Keratinocyte (primary cell): ENCODE results near the gene CD27. TPM values are rescaled to one million over a fixed set of nuclear protein-coding genes. Genes with fewer than 3 reads are reported as not detected.
"Not testable (repeated sequence)": the region's sequence is repeated elsewhere in the genome, so short reads cannot be mapped to it uniquely, and the experiment has no call there.

Experiments used
- DNase-seq: peaks from one replicate; pipeline ENCODE4 v3.0.0-alpha.2; 2011; ENCODE audit warnings: low read depth, missing footprints, low spot score
- FAIRE-seq: peaks from 2 replicates; lab custom pipeline; 2011; peaks lifted over from hg19 to GRCh38; lab: Jason Lieb, UNC
- H2AFZ ChIP-seq: 2 replicates; pipeline ENCODE4 v1.6.0; 2012; ENCODE audit warnings: low read length, control low read depth, inconsistent platforms; ENCODE audit not compliant: control insufficient read depth
- H3K27ac ChIP-seq: 2 replicates; pipeline ENCODE4 v1.5.1; 2011; ENCODE audit warnings: low read length; ENCODE audit not compliant: control insufficient read depth, insufficient read depth
- H3K27me3 ChIP-seq: 3 replicates; pipeline ENCODE4 v1.6.0; 2011; ENCODE audit warnings: low read length; ENCODE audit not compliant: control insufficient read depth, insufficient read depth; ENCODE audit errors: extremely low read depth
- H3K36me3 ChIP-seq, 2 experiments: 2 replicates in 1 of 2; 3 replicates in 1 of 2; pipeline ENCODE4 v1.5.1; 2011; ENCODE audit warnings: low read length in 2 of 2, mild to moderate bottlenecking in 1 of 2; ENCODE audit not compliant: control insufficient read depth in 2 of 2, insufficient read depth in 2 of 2; ENCODE audit errors: extremely low read depth in 1 of 2
- H3K4me1 ChIP-seq: 3 replicates; pipeline ENCODE4 v1.5.1; 2011; ENCODE audit warnings: low read length; ENCODE audit not compliant: control insufficient read depth, insufficient read depth; ENCODE audit errors: extremely low read depth
- H3K4me2 ChIP-seq: 3 replicates; pipeline ENCODE4 v1.6.0; 2011; ENCODE audit warnings: low read depth, low read length; ENCODE audit not compliant: control insufficient read depth, insufficient read depth; ENCODE audit errors: extremely low read depth
- H3K4me3 ChIP-seq, 3 experiments: fragments of 200-600 bp in 1 of 3; sonication (generic) in 1 of 3; 2 replicates in 2 of 3; 3 replicates in 1 of 3; pipeline ENCODE4 v1.5.1; 2011 to 2016; ENCODE audit warnings: low read length in 3 of 3, mild to moderate bottlenecking in 3 of 3, control low read depth in 2 of 3, inconsistent platforms in 1 of 3, low read depth in 1 of 3, mixed read lengths in 1 of 3, mixed run types in 1 of 3, moderate library complexity in 1 of 3; ENCODE audit not compliant: control insufficient read depth in 2 of 3, insufficient read depth in 2 of 3; ENCODE audit errors: extremely low read depth in 1 of 3
- H3K79me2 ChIP-seq: 2 replicates; pipeline ENCODE4 v1.6.0; 2012; ENCODE audit warnings: low read length; ENCODE audit not compliant: control insufficient read depth, insufficient read depth
- H3K9ac ChIP-seq: 3 replicates; pipeline ENCODE4 v1.6.0; 2011; ENCODE audit warnings: low read length; ENCODE audit not compliant: control insufficient read depth, insufficient read depth; ENCODE audit errors: extremely low read depth
- H3K9me1 ChIP-seq: 3 replicates; pipeline ENCODE4 v1.6.0; 2011; ENCODE audit warnings: low read length; ENCODE audit not compliant: control insufficient read depth, insufficient read depth; ENCODE audit errors: extremely low read depth
- H3K9me3 ChIP-seq: 2 replicates; pipeline ENCODE4 v1.5.1; 2012; ENCODE audit warnings: low read depth, low read length; ENCODE audit not compliant: control insufficient read depth
- H4K20me1 ChIP-seq: 3 replicates; pipeline ENCODE4 v1.6.0; 2011; ENCODE audit warnings: low read length; ENCODE audit not compliant: control insufficient read depth, insufficient read depth; ENCODE audit errors: extremely low read depth
- EZH2 ChIP-seq: IDR thresholded peaks from one replicate; pipeline ENCODE4 v1.6.1; 2012; ENCODE audit warnings: inconsistent platforms, mild to moderate bottlenecking, low read length, moderate library complexity
- dilution Hi-C: fragments of 300-500 bp; cut with MboI; formaldehyde crosslinking; loops from one replicate; pipeline ENCODE4 v1.7.0; 2020; ENCODE audit warnings: low sequenced_read_pairs; ENCODE audit not compliant: extremely low pct_ligation_motif_present
- polyA plus RNA-seq, 5 experiments: library from polyadenylated mRNA; depleted of rRNA in 3 of 5; stranded (reverse) in 3 of 5; stranded (forward) in 1 of 5; unstranded in 1 of 5; fragments of >200 nt; gene quantifications; 1 replicate in 1 of 5; 2 replicates in 3 of 5; 3 replicates in 1 of 5; pipeline versions ENCODE4 v1.2.1 to v1.2.3, GENCODE V29; 2011 to 2012; ENCODE audit warnings: missing spikeins in 2 of 5, low read depth in 1 of 5, low replicate concordance in 1 of 5
- TF ChIP-seq, protein P1 (sequence below), 3 experiments: IDR thresholded peaks in 1 of 3; conservative IDR thresholded peaks in 1 of 3; optimal IDR thresholded peaks in 1 of 3; 2 replicates in 2 of 3; 3 replicates in 1 of 3; pipeline versions ENCODE3 to v1.5.1; 2011; ENCODE audit warnings: low read length in 3 of 3, mild to moderate bottlenecking in 3 of 3, moderate library complexity in 2 of 3, control low read depth in 1 of 3, inconsistent platforms in 1 of 3; ENCODE audit not compliant: insufficient read depth in 2 of 3; ENCODE audit errors: extremely low read depth in 1 of 3

CD27 gene
- polyA plus RNA-seq, 1 donor (not counting 4 experiments of a cell fraction or from before 2014, with no cell fraction given): not detected

DNA sequence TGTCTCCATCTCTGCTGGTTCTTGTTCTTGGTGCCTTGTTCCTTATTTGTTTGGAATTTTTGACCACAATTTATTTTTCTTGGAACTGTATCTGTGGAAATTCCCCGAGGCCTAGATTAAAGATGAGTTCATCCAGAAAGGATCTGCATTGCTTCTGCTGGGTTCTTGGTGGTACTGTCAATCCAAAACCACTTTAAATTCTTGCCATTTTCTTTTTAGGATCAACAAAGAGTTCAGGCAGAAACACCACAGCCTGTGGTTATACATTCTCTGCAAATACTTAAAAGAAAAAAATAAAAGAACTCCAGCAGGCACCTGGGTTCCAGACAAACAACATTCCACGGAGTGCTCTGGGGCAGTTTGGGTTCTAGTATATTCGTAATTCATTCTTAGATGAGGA is 31.7 kb downstream of the CD27 start:
- no peaks in the 10 kb centered on the region for H3K9me1 ChIP-seq
- no peaks in the 10 kb centered on the region for H3K36me3 ChIP-seq
- H3K4me1 ChIP-seq: peaks cover 5% of the 10 kb centered on the region
- no peak for TF ChIP-seq EZH2
- TF ChIP-seq, protein P1, sequence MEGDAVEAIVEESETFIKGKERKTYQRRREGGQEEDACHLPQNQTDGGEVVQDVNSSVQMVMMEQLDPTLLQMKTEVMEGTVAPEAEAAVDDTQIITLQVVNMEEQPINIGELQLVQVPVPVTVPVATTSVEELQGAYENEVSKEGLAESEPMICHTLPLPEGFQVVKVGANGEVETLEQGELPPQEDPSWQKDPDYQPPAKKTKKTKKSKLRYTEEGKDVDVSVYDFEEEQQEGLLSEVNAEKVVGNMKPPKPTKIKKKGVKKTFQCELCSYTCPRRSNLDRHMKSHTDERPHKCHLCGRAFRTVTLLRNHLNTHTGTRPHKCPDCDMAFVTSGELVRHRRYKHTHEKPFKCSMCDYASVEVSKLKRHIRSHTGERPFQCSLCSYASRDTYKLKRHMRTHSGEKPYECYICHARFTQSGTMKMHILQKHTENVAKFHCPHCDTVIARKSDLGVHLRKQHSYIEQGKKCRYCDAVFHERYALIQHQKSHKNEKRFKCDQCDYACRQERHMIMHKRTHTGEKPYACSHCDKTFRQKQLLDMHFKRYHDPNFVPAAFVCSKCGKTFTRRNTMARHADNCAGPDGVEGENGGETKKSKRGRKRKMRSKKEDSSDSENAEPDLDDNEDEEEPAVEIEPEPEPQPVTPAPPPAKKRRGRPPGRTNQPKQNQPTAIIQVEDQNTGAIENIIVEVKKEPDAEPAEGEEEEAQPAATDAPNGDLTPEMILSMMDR (optimal IDR thresholded peaks at IDR 0.05 in 1 of 3, IDR thresholded peaks at IDR 0.05 in 1 of 3, conservative IDR thresholded peaks at IDR 0.05 in 1 of 3; ENCODE audit: extremely low read depth in 1 of 3, insufficient read depth in 2 of 3, low read length in 3 of 3): no peak
- FAIRE-seq (peak; percentile 29), DNase-seq (no peak)
- no peaks in the 10 kb centered on the region for H3K27me3 ChIP-seq
- H3K27ac ChIP-seq: no peak overlapping the region
- H3K9ac ChIP-seq: no peak overlapping the region
- H4K20me1 ChIP-seq: no peaks in the 10 kb centered on the region
- H3K79me2 ChIP-seq: no peaks in the 10 kb centered on the region
- dilution Hi-C loops: no loop called here
- H3K9me3 ChIP-seq: no peaks in the 10 kb centered on the region
- no peak overlapping the region for H3K4me2 ChIP-seq
- H2AFZ ChIP-seq: no peak overlapping the region
- no peak overlapping the region for H3K4me3 ChIP-seq

DNA sequence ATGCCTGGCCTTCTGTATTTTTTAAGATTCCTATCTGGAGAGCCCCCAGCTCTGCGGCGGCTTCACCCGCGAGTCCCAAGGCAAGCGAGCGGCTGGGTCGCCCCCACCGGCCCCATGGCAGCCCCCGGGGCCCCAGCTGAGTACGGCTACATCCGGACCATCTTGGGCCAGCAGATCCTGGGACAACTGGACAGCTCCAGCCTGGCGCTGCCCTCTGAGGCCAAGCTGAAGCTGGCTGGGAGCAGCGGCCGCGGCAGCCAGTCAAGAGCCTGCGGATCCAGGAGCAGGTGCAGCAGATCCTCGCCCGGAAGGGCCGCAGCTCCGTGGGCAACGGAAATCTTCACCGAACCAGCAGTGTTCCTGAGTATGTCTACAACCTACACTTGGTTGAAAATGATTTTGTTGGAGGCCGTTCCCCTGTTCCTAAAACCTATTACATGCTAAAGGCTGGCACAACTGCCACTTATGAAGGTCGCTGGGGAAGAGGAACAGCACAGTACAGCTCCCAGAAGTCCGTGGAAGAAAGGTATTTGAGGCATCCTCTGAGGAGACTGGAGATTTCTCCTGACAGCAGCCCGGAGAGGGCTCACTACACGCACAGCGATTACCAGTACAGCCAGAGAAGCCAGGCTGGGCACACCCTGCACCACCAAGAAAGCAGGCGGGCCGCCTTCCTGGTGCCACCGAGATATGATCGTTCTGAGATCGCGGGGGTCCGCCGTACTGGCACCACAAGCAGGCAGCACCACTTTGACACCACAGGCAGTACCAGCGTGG is 33.0 kb downstream of the CD27 start:
- dilution Hi-C loops, H3K36me3 ChIP-seq, H3K79me2 ChIP-seq, H3K9ac ChIP-seq, H3K4me1 ChIP-seq, H3K9me3 ChIP-seq, H3K9me1 ChIP-seq, H3K4me2 ChIP-seq, DNase-seq, H3K27ac ChIP-seq, H2AFZ ChIP-seq, H3K4me3 ChIP-seq, H4K20me1 ChIP-seq, H3K27me3 ChIP-seq: not testable (repeated sequence)
- peak; percentile 53 for FAIRE-seq

DNA sequence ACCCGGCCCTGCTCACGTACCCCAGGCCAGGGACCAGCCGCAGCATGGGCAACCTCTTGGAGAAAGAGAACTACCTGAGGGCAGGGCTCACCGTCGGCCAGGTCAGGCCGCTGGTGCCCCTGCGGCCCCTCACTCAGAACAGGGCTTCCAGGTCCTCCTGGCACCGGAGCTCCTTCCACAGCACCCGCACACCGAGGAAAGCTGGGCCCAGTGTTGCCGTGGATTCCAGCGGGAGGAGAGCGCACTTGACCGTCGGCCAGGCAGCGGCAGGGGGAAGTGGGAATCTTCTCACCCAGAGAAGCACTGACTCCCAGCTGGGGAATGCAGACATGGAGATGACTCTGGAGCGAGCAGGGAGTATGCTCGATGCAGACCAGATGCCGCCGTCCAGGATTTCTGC is 33.7 kb downstream of the CD27 start:
- no peaks in the 10 kb centered on the region for H3K4me1 ChIP-seq
- no peak overlapping the region for H3K4me2 ChIP-seq
- no peaks in the 10 kb centered on the region for H3K27me3 ChIP-seq
- no peak overlapping the region for H3K4me3 ChIP-seq
- H3K36me3 ChIP-seq: no peaks in the 10 kb centered on the region
- H3K9me3 ChIP-seq: no peaks in the 10 kb centered on the region
- TF ChIP-seq, protein P1 (optimal IDR thresholded peaks at IDR 0.05 in 1 of 3, IDR thresholded peaks at IDR 0.05 in 1 of 3, conservative IDR thresholded peaks at IDR 0.05 in 1 of 3; ENCODE audit: extremely low read depth in 1 of 3, insufficient read depth in 2 of 3, low read length in 3 of 3): no peak
- TF ChIP-seq EZH2: no peak
- H3K9ac ChIP-seq: no peak overlapping the region
- no peak overlapping the region for H2AFZ ChIP-seq
- no peak overlapping the region for H3K27ac ChIP-seq
- dilution Hi-C loops: no loop called here
- H3K9me1 ChIP-seq: no peaks in the 10 kb centered on the region
- no peaks in the 10 kb centered on the region for H4K20me1 ChIP-seq
- FAIRE-seq: no peak
- DNase-seq: no peak
- no peaks in the 10 kb centered on the region for H3K79me2 ChIP-seq
